GM11168 (cell line): ENCODE measurements around the gene RYR2.
"Not testable (repeated sequence)": the region's sequence is repeated elsewhere in the genome, so short reads cannot be mapped to it uniquely, and the experiment has no call there.

ENCODE experiments used
- in situ Hi-C: fragments of 300-500 bp; cut with MboI; formaldehyde crosslinking; loops from one replicate; pipeline ENCODE4 v1.12.0; 2022; ENCODE audit warnings: low sequenced_read_pairs; ENCODE audit not compliant: unreplicated experiment

RYR2 gene

DNA sequence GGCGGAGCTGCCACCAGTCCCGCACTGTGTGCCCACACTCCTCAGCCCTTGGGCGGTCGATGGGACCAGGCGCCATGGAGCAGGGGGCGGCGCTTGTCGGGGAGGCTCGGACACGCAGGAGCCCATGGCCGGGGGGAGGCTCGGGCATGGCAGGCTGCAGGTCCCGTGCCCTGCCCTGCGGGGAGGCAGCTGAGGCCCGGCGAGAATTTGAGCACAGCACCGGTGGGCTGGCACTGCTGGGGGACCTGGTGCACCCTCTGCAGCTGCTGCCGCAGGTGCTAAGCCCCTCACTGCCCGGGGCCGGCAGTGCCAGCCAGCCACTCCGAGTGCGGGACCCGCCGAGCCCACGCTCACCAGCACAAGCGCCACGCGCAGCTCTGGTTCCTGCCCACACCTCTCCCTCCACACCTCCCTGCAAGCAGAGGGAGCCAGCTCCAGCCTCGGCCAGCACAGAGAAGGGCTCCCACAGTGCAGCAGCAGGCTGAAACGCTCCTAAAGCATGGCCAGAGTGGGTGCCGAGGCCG lies 267.7 kb downstream of the RYR2 start:
- in situ Hi-C loops, result no loop called here

DNA sequence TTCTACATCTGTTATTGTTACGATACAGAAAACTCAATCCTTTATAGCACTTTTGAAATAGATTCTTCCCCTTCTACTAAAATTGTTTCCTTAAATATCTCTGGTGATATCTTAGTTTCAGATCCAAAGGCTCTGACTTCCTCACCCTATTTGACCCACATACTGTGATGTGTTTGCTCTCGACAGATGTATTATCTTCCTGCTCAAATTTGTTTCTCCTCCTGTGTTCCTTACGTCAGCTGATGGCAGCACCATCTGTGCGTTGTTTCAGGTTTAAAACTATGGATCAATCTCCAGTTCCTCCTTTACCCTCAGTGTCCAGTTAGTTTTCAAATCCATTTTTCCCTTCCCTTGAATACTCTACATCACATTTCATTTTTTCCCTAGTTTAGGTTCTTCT lies 274.4 kb downstream of the RYR2 start:
- in situ Hi-C loops, result no loop called here

- in situ Hi-C loops, result no loop called here
These were observed 276.8 kb downstream of the RYR2 start for GRCh38 chr1:237318748-237319147.

GRCh38 chr1:237320890-237321289 lies 278.9 kb downstream of the RYR2 start:
- in situ Hi-C loops, result no loop called here

GRCh38 chr1:237324226-237324625 lies 282.2 kb downstream of the RYR2 start:
- in situ Hi-C loops, result no loop called here

GRCh38 chr1:237327061-237327460 lies 285.1 kb downstream of the RYR2 start:
- in situ Hi-C loops, result no loop called here

DNA sequence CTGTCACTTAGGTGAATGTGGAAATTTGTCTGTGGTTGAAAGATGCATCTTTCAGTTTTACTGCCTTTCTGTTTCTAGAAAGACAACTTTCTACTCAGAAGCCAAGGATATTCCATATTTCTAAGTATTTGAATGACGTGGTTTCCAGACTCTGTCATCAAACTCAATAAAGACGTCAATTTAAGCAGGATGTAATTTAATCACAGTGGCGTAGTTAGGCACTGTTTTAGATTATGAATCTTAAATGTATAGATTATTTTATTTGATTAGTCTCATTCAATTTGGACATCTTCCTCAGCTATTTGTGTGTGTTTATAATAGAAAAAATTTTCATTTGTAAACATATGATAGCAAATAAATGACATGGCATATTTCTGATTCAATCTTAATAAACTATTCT lies 298.9 kb downstream of the RYR2 start:
- in situ Hi-C loops, result no loop called here

DNA sequence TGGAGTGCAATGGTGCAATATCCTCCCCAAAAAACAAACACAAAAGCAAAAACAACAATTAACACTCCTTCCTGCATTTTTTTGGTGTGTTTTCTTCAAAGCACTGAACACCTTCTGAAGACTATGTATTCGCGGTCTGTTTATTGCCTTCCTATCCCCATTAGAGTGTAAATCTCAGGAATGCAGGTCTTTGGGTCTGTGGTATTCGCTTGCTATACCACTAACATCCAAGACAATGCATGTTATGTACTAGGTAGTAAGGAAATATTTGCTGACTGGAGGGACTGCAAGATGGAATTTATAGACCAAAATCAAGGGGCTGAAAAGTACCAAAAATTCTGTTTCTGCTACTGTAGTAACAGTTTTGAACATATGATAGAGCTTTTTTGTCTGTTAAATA lies 299.4 kb downstream of the RYR2 start:
- in situ Hi-C loops, result no loop called here

GRCh38 chr1:237342730-237343129 lies 300.7 kb downstream of the RYR2 start:
- in situ Hi-C loops, result no loop called here

GRCh38 chr1:237352747-237353146 lies 310.8 kb downstream of the RYR2 start:
- in situ Hi-C loops, result no loop called here

GRCh38 chr1:237353918-237354317 lies 311.9 kb downstream of the RYR2 start:
- in situ Hi-C loops, result no loop called here

DNA sequence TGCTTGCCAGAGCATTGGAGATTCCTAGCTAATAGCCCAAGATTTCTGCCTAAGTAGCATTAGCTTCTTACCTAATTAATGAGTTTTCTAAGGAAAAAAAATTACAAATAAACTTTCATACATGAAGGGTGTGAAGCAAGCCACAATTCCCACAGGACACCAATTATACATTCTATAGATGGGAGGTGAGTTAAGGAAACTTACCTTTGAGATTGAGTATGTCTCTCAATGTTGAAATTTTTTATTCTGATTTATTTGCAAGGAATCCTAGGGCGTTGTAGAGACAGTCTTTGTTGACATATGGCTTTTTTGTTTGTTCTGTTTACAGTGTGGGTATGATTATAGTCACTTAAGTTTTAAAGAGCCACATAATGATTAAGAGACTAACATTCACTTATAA lies 313.0 kb downstream of the RYR2 start:
- in situ Hi-C loops, result no loop called here

DNA sequence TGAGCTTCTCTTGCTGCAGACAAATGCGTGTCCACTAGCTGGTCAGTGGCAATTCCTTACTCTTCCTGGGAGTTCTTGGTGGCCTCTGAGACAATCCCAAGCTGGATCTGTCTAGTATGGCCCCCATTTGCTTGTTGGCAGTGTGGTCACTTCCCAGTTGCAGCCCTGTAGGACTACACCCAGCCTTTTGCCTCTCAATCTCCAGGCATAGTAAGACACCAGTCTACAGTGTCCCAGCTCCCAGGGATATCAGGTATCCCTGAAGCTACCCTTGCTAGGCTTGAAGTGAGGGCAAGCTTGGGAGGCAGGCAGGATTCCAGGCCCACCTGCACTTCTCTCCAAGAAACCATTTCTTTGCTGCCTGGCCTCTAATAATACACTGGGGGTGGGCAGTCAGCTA lies 316.6 kb downstream of the RYR2 start:
- in situ Hi-C loops, result no loop called here

- in situ Hi-C loops, result no loop called here
These were observed 325.8 kb downstream of the RYR2 start for GRCh38 chr1:237367758-237368157.

DNA sequence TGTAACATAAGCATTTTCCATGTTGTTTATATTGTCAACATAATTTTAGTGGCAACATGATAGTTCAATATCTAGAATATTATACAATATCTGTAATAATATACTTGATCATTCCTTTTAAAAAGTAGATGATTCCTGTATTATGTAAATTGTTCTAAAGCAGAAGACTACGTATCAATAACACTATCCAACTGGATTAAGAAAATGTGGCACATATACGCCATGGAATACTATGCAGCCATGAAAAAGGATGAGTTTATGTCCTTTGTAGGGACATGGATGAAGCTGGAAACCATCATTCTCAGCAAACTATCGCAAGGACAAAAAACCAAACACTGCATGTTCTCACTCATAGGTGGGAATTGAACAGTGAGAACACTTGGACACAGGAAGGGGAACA lies 329.5 kb downstream of the RYR2 start:
- in situ Hi-C loops, result not testable (repeated sequence)

DNA sequence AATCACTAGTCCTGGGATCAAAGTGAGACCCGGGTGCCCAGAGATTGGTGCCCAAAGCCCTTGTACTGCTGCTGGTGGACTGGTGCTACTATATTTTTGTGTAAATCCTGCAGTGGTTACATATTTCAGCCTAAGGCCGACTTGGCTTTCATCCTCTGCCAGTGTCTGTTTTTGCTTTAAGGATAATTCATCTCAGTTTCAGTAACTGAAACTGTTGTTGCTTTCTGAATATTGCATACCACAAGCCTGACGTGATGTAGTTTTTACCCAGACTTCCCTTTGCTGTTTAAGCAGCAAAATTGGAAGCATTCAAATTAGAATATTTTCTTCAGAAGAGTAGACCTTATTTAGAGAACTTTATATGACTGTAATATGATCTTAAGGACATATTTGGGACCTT lies 341.8 kb downstream of the RYR2 start:
- in situ Hi-C loops, result no loop called here

- in situ Hi-C loops, result no loop called here
These were observed 342.2 kb downstream of the RYR2 start for GRCh38 chr1:237384213-237384612.

DNA sequence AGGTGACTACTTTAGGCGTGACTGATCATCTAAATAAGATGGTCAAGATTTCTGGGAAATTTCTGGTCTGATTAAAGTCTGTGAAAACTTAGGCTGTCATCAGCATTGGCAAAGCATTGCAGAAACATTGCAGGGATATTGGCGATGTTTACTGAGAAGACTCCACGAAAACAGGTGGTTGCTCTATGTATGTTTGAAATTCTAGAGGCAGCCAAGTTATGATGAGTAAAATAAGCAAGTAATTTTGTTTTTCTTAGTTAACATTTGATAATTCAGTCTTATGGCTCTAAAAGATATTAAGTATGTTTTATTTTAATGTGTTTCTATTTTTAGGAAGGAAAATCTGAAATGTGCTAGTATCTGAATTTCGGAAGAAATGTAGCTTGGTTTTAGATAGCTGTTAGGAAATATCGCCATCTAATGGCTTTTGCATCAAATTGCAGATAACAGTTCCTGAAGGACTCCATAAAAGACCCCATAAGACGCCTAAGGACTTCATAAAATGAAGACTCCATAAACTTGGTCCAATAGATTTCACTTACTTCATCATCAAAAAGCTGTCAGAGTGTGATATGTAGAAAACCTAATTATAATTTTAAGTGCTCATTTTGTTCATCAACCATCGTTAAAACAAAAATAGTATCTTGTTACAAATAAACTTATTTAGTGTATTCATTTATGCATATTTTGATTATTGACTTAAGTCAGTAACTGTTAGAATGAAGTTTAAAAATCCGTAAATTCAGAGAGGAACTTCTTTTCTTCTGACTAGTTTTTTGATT lies 344.6 kb downstream of the RYR2 start:
- in situ Hi-C loops, result no loop called here

DNA sequence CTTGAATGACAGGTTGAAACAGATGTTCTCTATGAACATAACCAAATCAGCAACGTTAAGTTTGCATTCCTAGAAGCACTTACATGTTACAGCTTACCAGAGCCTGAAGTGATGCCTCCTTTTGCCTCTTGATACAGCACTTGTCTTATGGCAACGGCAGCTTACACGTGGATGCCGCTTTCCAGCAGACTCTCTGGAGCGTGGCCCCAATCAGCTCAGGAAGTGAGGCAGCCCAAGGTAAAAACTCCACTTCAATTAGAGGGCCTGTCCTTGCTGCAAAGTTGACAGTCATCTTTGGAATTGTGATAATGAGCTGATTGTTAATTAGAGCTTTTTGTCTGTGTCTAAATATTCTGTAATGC lies 345.1 kb downstream of the RYR2 start:
- in situ Hi-C loops, result no loop called here

- in situ Hi-C loops, result no loop called here
These were observed 348.8 kb downstream of the RYR2 start for GRCh38 chr1:237390823-237391222.

- in situ Hi-C loops, result no loop called here
These were observed 351.6 kb downstream of the RYR2 start for GRCh38 chr1:237393632-237394031.

DNA sequence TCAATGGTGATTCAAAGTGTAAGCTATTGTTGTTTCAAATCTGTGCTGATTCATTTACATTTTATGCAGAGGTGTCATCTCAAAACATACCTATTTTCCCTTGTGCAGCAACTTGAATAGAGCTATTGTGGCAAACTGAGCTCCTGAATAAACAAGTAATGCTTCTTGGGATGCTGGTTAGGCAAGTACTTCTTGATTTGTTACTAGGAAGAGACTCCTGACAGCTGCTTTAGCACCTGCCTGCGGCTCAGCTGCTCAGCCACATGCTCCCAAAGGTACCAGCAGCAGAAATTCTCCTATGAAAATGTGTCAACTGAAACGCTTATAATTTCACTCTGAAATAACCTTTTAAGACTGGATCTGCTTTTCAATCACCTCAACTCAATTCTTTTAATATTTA lies 352.3 kb downstream of the RYR2 start:
- in situ Hi-C loops, result no loop called here
